Stimulated activated CD4-positive, alpha-beta T cell treated with anti-CD3 and anti-CD28 coated beads, Interleukin-4, amount 100 ng/mL, for 24 hours (primary cell): Measurements from ENCODE around the gene TGFBR3L.

Source experiments
- DNase-seq: peaks from one replicate; pipeline ENCODE4 v3.0.0-alpha.2; 2020

The TGFBR3L gene

GRCh38 chr19:7914598-7915045, at the start of gene TGFBR3L:
TSS of gene TGFBR3L (plus strand) at chr19:7914830.
- no peak for DNase-seq

- DNase-seq, result no peak
Measured at GRCh38 chr19:7865262-7865911, 49.2 kb upstream of the TGFBR3L start.

- no peak for DNase-seq
Measured at GRCh38 chr19:7866399-7867091, 48.1 kb upstream of the TGFBR3L start.

- no peak for DNase-seq
Measured at GRCh38 chr19:7867092-7867844, 47.4 kb upstream of the TGFBR3L start.

- no peak for DNase-seq
Measured at GRCh38 chr19:7868326-7868670, 46.3 kb upstream of the TGFBR3L start.

GRCh38 chr19:7868671-7869452, 45.8 kb upstream of the TGFBR3L start:
- peak; percentile 77 for DNase-seq

GRCh38 chr19:7869453-7869909, 45.1 kb upstream of the TGFBR3L start:
- peak; percentile 78 for DNase-seq

GRCh38 chr19:7869910-7870511, 44.6 kb upstream of the TGFBR3L start:
- peak; percentile 54 for DNase-seq

GRCh38 chr19:7870571-7871436, 43.8 kb upstream of the TGFBR3L start:
- peak; percentile 40 for DNase-seq

- peak; percentile 77 for DNase-seq
Measured at GRCh38 chr19:7871437-7872305, 43.0 kb upstream of the TGFBR3L start.

GRCh38 chr19:7872306-7873204, 42.1 kb upstream of the TGFBR3L start:
- DNase-seq, result no peak

- DNase-seq, result no peak
Measured at GRCh38 chr19:7873304-7874075, 41.1 kb upstream of the TGFBR3L start.

GRCh38 chr19:7874076-7874896, 40.3 kb upstream of the TGFBR3L start, which contains the start of gene PRR36:
TSS of gene PRR36 (minus strand) at chr19:7874390. CDS start at chr19:7873689, 701 bp downstream.
- DNase-seq, result no peak

GRCh38 chr19:7874897-7875273, 39.7 kb upstream of the TGFBR3L start:
- no peak for DNase-seq

GRCh38 chr19:7877249-7877836, 37.3 kb upstream of the TGFBR3L start:
- DNase-seq, result no peak

GRCh38 chr19:7879111-7879807, 35.4 kb upstream of the TGFBR3L start:
- no peak for DNase-seq

- no peak for DNase-seq
Measured at GRCh38 chr19:7879836-7880235, 34.8 kb upstream of the TGFBR3L start.
